H1 (cell line): Measurements from ENCODE around the gene VSTM2L. TPM values are rescaled to one million over a fixed set of nuclear protein-coding genes. Genes with fewer than 3 reads are reported as not detected.

Experiments
- CHD7 ChIP-seq: fragments of 300-600 bp; sonication (generic); IDR thresholded peaks from 2 replicates; pipeline ENCODE4 v1.7.1; 2012; ENCODE audit warnings: low read length, moderate library complexity, mild to moderate bottlenecking, inconsistent platforms; ENCODE audit not compliant: insufficient replicate concordance
- MAFK ChIP-seq: IDR thresholded peaks from 2 replicates; pipeline ENCODE4 v1.6.1; 2012; ENCODE audit warnings: low read depth, mild to moderate bottlenecking, improper control_type of control experiment, low read length
- SAP30 ChIP-seq: fragments of 300-600 bp; sonication (generic); IDR thresholded peaks from 2 replicates; pipeline ENCODE4 v1.7.1; 2012; ENCODE audit warnings: low read length, moderate library complexity, mild to moderate bottlenecking, inconsistent platforms; ENCODE audit not compliant: insufficient read depth, insufficient replicate concordance
- SP2 ChIP-seq: IDR thresholded peaks from 2 replicates; pipeline ENCODE4 v1.6.1; 2012; ENCODE audit warnings: mild to moderate bottlenecking, low read length, inconsistent platforms
- TCF12 ChIP-seq: IDR thresholded peaks from 2 replicates; pipeline ENCODE4 v1.6.1; 2011; ENCODE audit warnings: low read depth, mild to moderate bottlenecking, low read length
- polyA plus RNA-seq, 7 experiments: library from polyadenylated mRNA; depleted of rRNA in 3 of 7; stranded (reverse) in 5 of 7; unstranded in 2 of 7; fragments of >200 nt in 5 of 7; fragments of 200-250 nt in 2 of 7; gene quantifications; 1 replicate in 5 of 7; 2 replicates in 1 of 7; 4 replicates in 1 of 7; pipeline versions ENCODE4 v1.2.1 to v1.2.3, GENCODE V29; 2011 to 2013; ENCODE audit warnings: missing spikeins in 2 of 7, mixed read lengths in 2 of 7
- total RNA-seq: library from RNA; stranded (reverse); fragmentation: NEBNext Ultra II Directional; extraction: Animal tissue kit (Norgen Biotek cat#: 25700); gene quantifications from 2 replicates; pipeline ENCODE4 v1.2.1, GENCODE V29; 2021
- TF ChIP-seq, protein P1 (sequence below), 3 experiments: IDR thresholded peaks; 1 replicate in 2 of 3; 2 replicates in 1 of 3; pipeline versions ENCODE4 v1.5.1 to v1.6.1; 2011; ENCODE audit warnings: low read length in 3 of 3, mild to moderate bottlenecking in 3 of 3, inconsistent platforms in 2 of 3, low read depth in 1 of 3, moderate library complexity in 1 of 3; ENCODE audit not compliant: insufficient read depth in 1 of 3; ENCODE audit errors: control extremely low read depth in 1 of 3

VSTM2L gene
- total and polyA plus RNA-seq, 2 of the 8 experiments (the other 6 are each of a cell fraction or from before 2014, with no cell fraction given) = 1.3 to 3.2 TPM

DNA sequence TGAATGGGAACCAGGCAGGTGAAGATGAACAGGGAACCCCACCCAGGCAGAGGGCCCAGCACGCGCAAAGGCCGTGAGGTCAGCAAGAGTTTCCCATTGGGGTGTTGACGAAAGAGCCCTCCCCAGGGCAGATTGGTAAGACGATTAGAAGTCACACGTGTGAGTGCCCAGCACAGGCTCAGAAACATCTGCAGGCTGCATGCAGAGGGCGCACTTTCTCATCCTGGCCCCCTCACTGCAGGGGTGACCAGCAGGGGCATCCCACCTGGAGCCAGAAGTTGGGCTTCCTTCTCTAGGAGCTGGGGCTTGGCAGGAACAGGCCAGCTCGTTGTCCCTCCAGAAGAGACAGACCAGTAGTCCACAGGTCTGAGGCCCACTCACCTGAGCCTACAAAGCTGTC, 38.4 kb downstream of the VSTM2L start (continued):
- no peak for TF ChIP-seq CHD7
- TF ChIP-seq SP2 = no peak
- TF ChIP-seq, protein P1, sequence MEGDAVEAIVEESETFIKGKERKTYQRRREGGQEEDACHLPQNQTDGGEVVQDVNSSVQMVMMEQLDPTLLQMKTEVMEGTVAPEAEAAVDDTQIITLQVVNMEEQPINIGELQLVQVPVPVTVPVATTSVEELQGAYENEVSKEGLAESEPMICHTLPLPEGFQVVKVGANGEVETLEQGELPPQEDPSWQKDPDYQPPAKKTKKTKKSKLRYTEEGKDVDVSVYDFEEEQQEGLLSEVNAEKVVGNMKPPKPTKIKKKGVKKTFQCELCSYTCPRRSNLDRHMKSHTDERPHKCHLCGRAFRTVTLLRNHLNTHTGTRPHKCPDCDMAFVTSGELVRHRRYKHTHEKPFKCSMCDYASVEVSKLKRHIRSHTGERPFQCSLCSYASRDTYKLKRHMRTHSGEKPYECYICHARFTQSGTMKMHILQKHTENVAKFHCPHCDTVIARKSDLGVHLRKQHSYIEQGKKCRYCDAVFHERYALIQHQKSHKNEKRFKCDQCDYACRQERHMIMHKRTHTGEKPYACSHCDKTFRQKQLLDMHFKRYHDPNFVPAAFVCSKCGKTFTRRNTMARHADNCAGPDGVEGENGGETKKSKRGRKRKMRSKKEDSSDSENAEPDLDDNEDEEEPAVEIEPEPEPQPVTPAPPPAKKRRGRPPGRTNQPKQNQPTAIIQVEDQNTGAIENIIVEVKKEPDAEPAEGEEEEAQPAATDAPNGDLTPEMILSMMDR (IDR thresholded peaks at IDR 0.05; ENCODE audit: control extremely low read depth in 1 of 3, insufficient read depth in 1 of 3, low read depth in 1 of 3, low read length in 3 of 3) = peak; percentile 67 to 87 (median 72)
- TF ChIP-seq MAFK = no peak
- TF ChIP-seq SAP30 = no peak
- TF ChIP-seq TCF12 = no peak
